ENCODE data around the gene ZSWIM6.

The ZSWIM6 gene

GRCh38 chr5:61331407-61332357 is at the start of gene ZSWIM6:
ZSWIM6 (plus strand) TSS chr5:61332258; CDS start chr5:61332273, 15 bp downstream.
- peak; percentile 78 to 100 (median 99) for DNase-seq

GRCh38 chr5:61283471-61283870 is 48.6 kb upstream of the ZSWIM6 start:
- no peak for DNase-seq

DNA sequence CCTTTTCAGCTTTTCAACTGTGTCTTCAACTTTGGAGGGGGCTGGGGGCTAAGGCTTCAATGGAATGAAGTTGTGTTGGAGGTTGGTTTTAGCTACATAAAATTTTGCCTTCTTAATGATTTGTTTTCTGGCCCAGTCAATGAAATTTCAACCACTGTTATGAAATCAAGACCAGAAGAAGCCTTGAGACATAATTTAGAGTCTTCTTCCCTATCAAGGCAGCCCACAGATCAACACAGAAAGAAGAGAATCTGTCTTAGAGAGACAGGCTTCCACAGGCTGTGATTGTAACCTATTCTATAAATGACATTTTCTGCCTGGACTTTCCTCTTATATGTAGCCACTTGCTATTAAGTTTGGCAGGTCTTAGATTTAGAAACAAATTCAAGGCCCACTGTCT is 46.5 kb upstream of the ZSWIM6 start:
- DNase-seq: no peak

DNA sequence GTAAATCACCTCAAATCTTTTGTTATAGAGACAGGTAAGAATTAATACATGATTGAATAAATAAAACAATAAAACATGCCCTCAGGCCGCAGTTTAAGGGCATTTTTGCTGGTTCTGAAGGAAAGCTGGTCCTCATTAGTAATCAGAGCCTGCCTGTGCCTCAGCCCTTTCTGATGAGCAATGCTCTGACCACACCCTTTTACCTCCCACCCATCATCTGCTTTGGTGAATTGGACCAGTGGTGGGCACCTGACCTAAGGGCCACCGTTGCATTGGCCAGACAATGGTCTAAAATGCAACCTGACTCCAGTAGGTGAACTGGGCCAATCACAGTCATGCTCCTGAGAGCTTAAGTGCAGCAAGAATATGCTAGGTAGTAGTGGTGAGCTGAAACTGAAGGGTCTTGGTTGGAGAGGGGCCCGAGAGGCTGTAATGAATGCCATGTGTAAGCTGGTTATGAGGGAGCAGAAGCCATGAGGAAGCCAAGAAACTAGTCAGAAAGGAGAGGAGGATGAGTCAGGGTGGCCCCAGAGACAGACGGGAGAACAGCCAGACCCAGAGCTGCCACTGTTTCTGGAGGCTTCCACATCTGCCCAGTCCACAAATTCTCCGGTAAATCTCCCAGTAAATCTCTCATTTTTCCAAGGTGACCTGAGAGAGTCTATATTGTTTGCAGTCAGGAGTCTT is 45.5 kb upstream of the ZSWIM6 start:
- no peak for DNase-seq

- no peak for DNase-seq
Measured at GRCh38 chr5:61287474-61287873, 44.6 kb upstream of the ZSWIM6 start.

- no peak for DNase-seq
Measured at GRCh38 chr5:61289241-61289640, 42.8 kb upstream of the ZSWIM6 start.

GRCh38 chr5:61289669-61290306 is 42.3 kb upstream of the ZSWIM6 start:
- no peak for DNase-seq

- no peak for DNase-seq
Measured at GRCh38 chr5:61290791-61291210, 41.3 kb upstream of the ZSWIM6 start.

DNA sequence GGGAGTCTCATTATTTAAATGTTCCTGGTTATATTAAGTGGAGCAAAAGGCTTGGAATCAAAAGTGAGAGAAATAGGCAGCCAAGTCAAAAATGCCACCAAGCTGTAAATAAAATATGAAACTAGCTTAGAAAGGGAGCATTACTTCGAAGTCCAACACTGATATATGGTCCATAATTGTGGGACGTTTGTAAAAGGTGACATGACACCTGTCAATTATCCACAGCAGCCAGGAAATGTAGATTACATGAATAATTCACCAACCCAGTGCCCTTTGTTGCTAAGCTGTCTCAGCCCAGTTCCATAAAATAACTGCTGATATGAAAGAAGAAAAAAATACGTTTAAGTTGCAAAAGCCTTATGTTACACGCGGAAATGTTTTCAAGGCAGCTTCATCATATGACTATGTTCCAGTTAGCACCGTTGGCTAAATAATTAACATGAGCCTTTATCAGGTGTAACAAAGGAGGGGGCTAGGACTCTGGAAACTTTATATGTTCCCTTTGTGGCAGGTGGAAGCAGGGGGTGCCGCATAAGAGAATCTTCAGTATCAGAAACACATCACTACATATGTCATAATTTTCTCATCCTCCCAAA is 39.9 kb upstream of the ZSWIM6 start:
- no peak for DNase-seq

DNA sequence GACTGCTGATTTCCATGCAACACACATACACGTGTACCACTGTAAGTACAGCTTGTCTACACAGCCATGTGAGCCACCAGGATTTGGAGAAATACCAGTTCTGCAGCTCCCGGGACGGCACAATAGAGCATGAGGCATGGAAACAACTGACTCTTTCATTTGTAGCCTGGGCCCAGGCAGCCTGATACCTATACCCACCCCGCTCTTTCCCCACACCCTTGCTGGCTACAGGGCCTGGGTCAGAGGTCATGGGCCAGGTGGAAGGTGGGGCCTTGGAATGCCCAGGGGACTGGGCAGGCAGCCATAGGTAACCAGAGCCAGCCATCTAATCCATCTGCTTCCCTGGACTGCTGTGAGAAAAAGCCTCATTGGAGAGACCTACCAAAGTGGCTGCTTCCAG is 39.0 kb upstream of the ZSWIM6 start:
- DNase-seq: peak in 1 of 56 donors; percentile 11

DNA sequence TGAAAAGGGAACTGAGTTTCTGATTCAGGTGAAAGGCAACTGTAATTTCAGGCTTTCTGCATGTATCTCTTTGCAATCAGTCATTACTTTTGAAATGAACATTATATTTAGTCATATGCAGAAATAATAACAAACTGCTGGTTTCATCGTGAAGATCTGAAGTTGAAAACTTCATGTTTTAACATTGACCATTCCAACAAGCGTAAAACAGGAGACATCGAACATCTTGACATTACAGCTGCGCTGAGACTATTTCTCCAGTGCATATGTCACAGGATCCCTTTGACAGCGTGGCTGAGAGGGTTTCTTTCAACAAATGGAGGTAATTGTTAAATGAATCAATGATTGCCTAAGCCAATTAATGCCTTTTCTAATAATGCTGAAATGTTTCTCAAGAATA is 38.2 kb upstream of the ZSWIM6 start:
- DNase-seq: no peak

DNA sequence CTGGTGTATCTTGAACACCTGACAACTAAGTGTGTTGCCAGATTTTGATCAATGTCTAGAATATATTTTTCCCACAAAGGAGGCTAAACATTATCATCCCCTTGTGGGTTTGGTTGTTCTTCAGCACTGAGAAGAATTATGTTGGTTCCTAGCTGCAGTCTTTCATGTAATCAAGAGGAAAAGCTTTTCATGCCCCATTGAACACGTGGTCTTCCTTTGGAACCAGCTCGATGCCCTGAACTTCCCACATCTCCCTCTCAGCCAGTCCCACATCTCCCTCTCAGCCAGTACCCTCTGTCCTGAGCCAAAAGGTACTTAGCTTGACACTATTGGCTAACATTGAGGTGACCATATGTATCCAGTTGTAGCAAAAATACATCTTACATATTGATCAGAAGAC is 36.7 kb upstream of the ZSWIM6 start:
- DNase-seq: no peak

DNA sequence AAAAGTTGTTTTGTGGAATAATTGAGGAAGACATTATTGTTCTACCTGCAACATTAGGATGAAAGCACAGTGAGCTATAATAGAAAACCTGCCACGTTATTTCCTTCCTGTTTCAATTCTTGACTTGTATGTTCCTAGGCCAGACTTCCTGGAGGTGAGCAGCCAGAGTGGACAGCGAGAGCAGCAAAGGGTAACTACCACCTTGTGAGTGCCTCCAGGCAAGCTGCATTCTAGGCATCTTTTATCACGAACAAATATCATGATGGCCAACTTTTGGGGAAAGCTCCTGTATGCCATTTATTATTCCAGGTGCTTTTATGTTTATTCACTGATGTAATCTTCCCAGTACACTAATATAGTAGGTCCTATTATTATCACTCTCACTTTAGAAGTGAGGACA is 34.0 kb upstream of the ZSWIM6 start:
- no peak for DNase-seq

DNA sequence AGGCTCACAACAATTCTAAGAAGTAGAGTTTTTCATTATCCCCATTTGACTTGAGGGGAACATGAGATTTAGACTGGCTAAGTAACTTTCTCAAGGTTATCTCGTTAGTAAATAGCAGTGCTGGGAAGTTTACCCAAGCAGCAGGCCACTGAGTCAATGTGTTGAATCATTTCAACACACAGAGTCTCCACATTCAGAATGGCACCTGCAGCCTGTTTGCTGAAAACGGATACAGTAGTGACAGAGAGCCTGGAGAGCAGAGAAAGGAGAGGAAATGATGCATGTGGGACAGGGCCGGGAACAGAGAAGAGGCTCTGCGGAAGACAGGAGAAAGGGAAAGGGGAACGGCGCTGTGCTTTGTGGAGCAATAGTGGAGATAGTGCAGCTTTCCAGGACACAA is 33.5 kb upstream of the ZSWIM6 start:
- no peak for DNase-seq

DNA sequence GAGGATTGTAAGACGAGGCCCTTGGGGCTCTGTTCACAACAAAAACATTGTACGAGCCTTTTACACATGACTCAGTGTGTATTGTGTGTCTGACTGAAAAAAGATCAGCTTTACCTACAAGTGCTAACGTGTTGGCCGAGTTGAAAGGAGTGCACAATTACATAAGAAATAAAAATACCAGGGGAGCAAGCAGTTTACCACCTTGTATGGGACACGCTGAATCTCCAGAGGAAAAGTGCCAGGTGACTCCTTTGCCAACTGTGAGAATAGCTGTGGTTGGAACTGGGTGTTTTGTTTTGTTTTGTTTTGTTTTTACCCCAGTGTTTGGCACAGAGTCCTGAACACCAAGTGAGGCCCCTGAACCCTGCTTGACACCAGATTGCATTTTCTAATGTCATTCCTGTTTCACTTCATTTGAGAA is 32.8 kb upstream of the ZSWIM6 start:
- no peak for DNase-seq

DNA sequence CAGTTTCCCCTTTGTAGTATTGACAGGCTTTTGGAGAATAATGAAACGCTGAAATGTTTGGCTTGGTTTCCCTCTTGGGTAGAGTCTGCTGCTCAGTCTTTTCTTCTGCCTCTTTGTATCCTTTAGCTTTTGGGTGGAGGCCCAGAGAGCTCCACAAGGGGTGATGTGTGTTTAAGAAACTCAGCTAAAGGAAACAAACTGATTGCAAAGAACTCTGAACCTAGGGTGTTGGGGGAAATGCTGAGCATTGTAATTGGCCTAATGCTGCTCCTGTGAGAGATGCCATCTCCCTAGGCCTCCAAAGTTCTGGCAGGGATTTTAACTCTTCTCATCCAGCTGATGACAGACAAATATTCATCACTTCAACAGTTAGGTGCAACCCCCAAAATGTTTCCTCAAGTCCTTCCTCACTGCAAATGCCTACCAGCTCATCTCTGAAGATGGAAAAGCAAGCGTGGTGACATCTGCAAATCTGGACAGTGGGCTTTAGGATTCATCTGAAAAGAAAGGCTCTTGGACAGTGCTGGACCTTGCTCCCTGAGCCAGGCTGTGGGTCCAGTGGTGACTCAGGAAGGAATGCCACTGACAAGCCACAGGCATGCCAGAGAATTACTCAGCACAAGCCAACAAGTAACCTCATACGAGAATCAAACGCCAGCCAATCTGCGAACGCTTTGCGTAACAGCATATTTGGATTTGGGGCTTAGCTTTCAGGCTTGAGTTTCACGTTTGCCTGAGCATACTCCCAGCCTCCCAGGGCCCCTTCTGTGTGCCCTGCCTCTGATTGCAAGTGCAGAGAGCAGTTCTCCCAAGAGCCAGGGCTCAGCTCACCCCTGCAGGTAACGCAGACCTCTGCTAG is 30.5 kb upstream of the ZSWIM6 start:
- peak in 33 of 56 donors; percentile 8 to 76 (median 47) for DNase-seq

DNA sequence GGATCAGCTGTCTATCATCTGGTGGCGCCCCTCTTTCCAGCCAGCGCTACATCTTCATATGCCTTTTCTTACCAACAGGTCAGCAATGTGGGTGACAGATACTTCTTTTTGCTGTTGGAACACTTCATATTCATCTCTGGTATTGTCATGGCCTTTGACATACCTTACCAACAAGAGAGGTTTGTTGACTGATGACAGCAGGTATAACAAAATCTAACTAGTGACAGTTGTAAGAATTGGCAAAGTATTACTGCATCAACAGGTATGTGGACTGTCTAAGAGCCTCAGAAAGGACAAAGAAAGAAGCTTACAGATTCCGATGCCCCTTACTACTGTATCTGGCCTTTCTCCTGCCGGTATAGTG is 29.9 kb upstream of the ZSWIM6 start:
- no peak for DNase-seq

DNA sequence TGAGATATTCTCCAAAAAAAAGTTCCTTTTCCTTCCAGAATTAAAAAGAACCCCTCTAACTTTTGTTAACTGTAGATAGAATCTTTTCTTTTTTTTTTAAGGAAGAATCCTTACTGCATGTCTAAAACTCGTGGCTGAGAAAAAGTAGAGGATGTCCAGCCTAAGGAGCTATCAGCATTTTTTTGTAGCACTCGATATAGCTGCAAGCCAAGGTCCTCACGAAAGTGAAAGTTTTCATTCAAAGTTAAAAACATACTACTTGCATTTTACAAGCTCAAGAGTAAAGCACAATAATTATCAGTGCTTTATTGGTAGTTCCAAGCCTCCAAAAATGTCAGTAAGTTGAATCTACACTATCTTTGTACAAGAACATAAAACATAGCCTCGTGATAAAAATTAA is 28.7 kb upstream of the ZSWIM6 start:
- no peak for DNase-seq

- no peak for DNase-seq
Measured at GRCh38 chr5:61304590-61305381, 27.3 kb upstream of the ZSWIM6 start.

Data from nucleus accumbens (tissue), 56 donors.